K562 (cell line): ENCODE results near the gene SAMD4A. TPM values are rescaled to one million over a fixed set of nuclear protein-coding genes. Genes with fewer than 3 reads are reported as not detected.

ENCODE experiments used
- BACH1 ChIP-seq: fragments of 200-800 bp; sonication (Bioruptor generic); IDR thresholded peaks from 2 replicates; pipeline ENCODE4 v1.6.1; 2016; ENCODE audit warnings: missing genetic modification characterization, missing compliant biosample characterization
- CREB3L1 ChIP-seq: fragments of 450-650 bp; IDR thresholded peaks from 2 replicates; pipeline ENCODE4 v1.6.1; 2014; ENCODE audit warnings: low read depth, mild to moderate bottlenecking, moderate library complexity, borderline replicate concordance
- CXXC5 ChIP-seq: fragments of 250-450 bp; sonication (Bioruptor Pico); IDR thresholded peaks from 2 replicates; pipeline ENCODE4 v1.8.0; 2022; ENCODE audit warnings: inconsistent platforms, mild to moderate bottlenecking, moderate library complexity
- DMBX1 ChIP-seq: fragments of 250-450 bp; sonication (Bioruptor Pico); IDR thresholded peaks from 2 replicates; pipeline ENCODE4 v1.8.0; 2022; ENCODE audit warnings: inconsistent platforms, mild to moderate bottlenecking, moderate library complexity, borderline replicate concordance
- FOXO4 ChIP-seq: fragments of 450-650 bp; formaldehyde crosslinking; IDR thresholded peaks from 2 replicates; pipeline ENCODE4 v1.4.0; 2020; ENCODE audit warnings: mild to moderate bottlenecking, moderate library complexity
- HMBOX1 ChIP-seq: sonication (generic); IDR thresholded peaks from 2 replicates; pipeline ENCODE4 v1.6.1; 2016
- KAT7 ChIP-seq: sonication (generic); formaldehyde crosslinking; IDR thresholded peaks from 2 replicates; pipeline ENCODE4 v1.8.0; 2022; ENCODE audit warnings: missing genetic modification reagents, mild to moderate bottlenecking, borderline replicate concordance
- KDM5B ChIP-seq: fragments of 200-600 bp; sonication (generic); IDR thresholded peaks from 2 replicates; pipeline ENCODE4 v1.6.1; 2012; ENCODE audit warnings: low read depth, mild to moderate bottlenecking, moderate library complexity, low read length, control low read depth, inconsistent platforms; ENCODE audit not compliant: insufficient replicate concordance
- MAZ ChIP-seq, 2 experiments: fragments of 450-650 bp in 1 of 2; sonication (generic) in 1 of 2; formaldehyde crosslinking; IDR thresholded peaks in 1 of 2; conservative IDR thresholded peaks in 1 of 2; 2 replicates each; pipeline versions ENCODE4 v1.4.0 to v1.5.0; 2020; ENCODE audit warnings: mild to moderate bottlenecking in 1 of 2, missing genetic modification reagents in 1 of 2
- MCM5 ChIP-seq: fragments of 450-650 bp; IDR thresholded peaks from 2 replicates; pipeline ENCODE4 v1.6.1; 2016; ENCODE audit warnings: low read depth
- SRSF9 ChIP-seq: fragments of 200-400 bp; formaldehyde crosslinking; IDR thresholded peaks from 2 replicates; pipeline ENCODE4 v1.6.1; 2017; ENCODE audit warnings: low read depth, low read length, borderline replicate concordance
- TAF15 ChIP-seq: fragments of 200-400 bp; formaldehyde crosslinking; IDR thresholded peaks from 2 replicates; pipeline ENCODE4 v1.6.1; 2017; ENCODE audit warnings: mild to moderate bottlenecking, low read depth, low read length, moderate library complexity
- ZHX1 ChIP-seq: fragments of 150-350 bp; conservative IDR thresholded peaks from 2 replicates; pipeline ENCODE4 v1.6.1; 2014; ENCODE audit warnings: low read length
- ZNF311 ChIP-seq: fragments of 250-450 bp; sonication (Bioruptor Pico); IDR thresholded peaks from 2 replicates; pipeline ENCODE4 v1.4.0; 2020; ENCODE audit warnings: mild to moderate bottlenecking, moderate library complexity
- polyA plus RNA-seq, 8 experiments: library from polyadenylated mRNA; depleted of rRNA in 4 of 8; stranded (reverse) in 5 of 8; unstranded in 3 of 8; fragments of >200 nt; fragmentation: Nextera tagmentation in 2 of 8; fragmentation: Illumina TruSeq in 1 of 8; extraction: Ambion mirVana in 2 of 8; extraction: Trizol in 1 of 8; gene quantifications; 2 replicates each; pipeline versions ENCODE4 v1.2.1 to v1.2.3, GENCODE V29; 2011 to 2014; ENCODE audit warnings: inconsistent platforms in 1 of 8, missing spikeins in 1 of 8
- total RNA-seq, 7 experiments: library from RNA; depleted of rRNA in 6 of 7; stranded (reverse); fragments of >200 nt in 6 of 7; fragmentation: Illumina TruSeq in 2 of 7; extraction: Trizol in 2 of 7; gene quantifications; 2 replicates each; pipeline versions ENCODE4 v1.2.1 to v1.2.3, GENCODE V29; 2011 to 2021; ENCODE audit warnings: low replicate concordance in 1 of 7

SAMD4A gene
- total and polyA plus RNA-seq, 9 of the 15 experiments (the other 6 are each of a cell fraction or from before 2014, with no cell fraction given) = 0.66 to 6.8 (median 3.3) TPM

- no peak for TF ChIP-seq ZHX1
- TF ChIP-seq DMBX1 = peak; percentile 72
- no peak for TF ChIP-seq SRSF9
- TF ChIP-seq TAF15 = no peak
- peak; percentile 11; the same call in 1 of the 2 replicates for TF ChIP-seq ZNF311 (CRISPR knock-in tag)
- TF ChIP-seq CREB3L1 = no peak
- TF ChIP-seq FOXO4 (CRISPR knock-in tag) = no peak
- 0 out of 2 replicates have a peak, but pooled peaks have one; percentile 51 for TF ChIP-seq BACH1 (tag)
- peak; percentile 42 for TF ChIP-seq KDM5B
- TF ChIP-seq CXXC5 (CRISPR knock-in tag) = 0 out of 2 replicates have a peak, but pooled peaks have one; percentile 14
- no peak for TF ChIP-seq KAT7 (CRISPR knock-in tag)
- no peak for TF ChIP-seq HMBOX1
- no peak for TF ChIP-seq MCM5
- 0 out of 4 replicates have a peak, but pooled peaks of 1 of the 2 experiments have one; percentile 18 for TF ChIP-seq MAZ (CRISPR knock-in tag; conservative IDR thresholded peaks at IDR 0.05 in 1 of 2, IDR thresholded peaks at IDR 0.05 in 1 of 2)
- TF ChIP-seq, all 486 proteins: peak for 12
These were observed 187.2 kb downstream of the SAMD4A start (continued) for GRCh38 chr14:54754116-54754622.
